SK-N-SH treated with all-trans-retinoic acid at 6 μM for 48 hours (cell line): ENCODE data around the gene OR2L3.

ENCODE experiments used
- ATAC-seq: fragments of 200-7000 bp; cut with Tn5 transposase; 3 replicates; pipeline ENCODE4 v1.9.1; 2020; ENCODE audit warnings: mild to moderate bottlenecking, moderate library complexity
- ARNTL ChIP-seq: fragments of 450-650 bp; formaldehyde crosslinking; IDR thresholded peaks from 2 replicates; pipeline ENCODE4 v1.5.0; 2020; ENCODE audit warnings: low read depth, mild to moderate bottlenecking, moderate library complexity, borderline replicate concordance
- BACH2 ChIP-seq: fragments of 250-450 bp; sonication (Bioruptor Pico); IDR thresholded peaks from 2 replicates; pipeline ENCODE4 v1.9.0; 2021; ENCODE audit warnings: mild to moderate bottlenecking, borderline replicate concordance
- ESRRG ChIP-seq: fragments of 250-450 bp; sonication (Bioruptor Pico); IDR thresholded peaks from 2 replicates; pipeline ENCODE4 v1.6.1; 2021; ENCODE audit warnings: mild to moderate bottlenecking
- GLIS3 ChIP-seq: fragments of 250-450 bp; sonication (Bioruptor Pico); IDR thresholded peaks from 2 replicates; pipeline ENCODE4 v1.5.0; 2020; ENCODE audit warnings: mild to moderate bottlenecking, moderate library complexity
- ISL1 ChIP-seq: fragments of 250-450 bp; sonication (Bioruptor Pico); IDR thresholded peaks from 2 replicates; pipeline ENCODE4 v2.1.2; 2022; ENCODE audit warnings: mild to moderate bottlenecking, moderate library complexity
- OSR1 ChIP-seq: fragments of 250-450 bp; sonication (Bioruptor Pico); IDR thresholded peaks from 2 replicates; pipeline ENCODE4 v1.8.0; 2022; ENCODE audit warnings: moderate library complexity, mild to moderate bottlenecking, inconsistent platforms
- RARB ChIP-seq: fragments of 250-450 bp; sonication (Bioruptor Pico); IDR thresholded peaks from 2 replicates; pipeline ENCODE4 v1.8.0; 2021; ENCODE audit warnings: mild to moderate bottlenecking, moderate library complexity
- SNAI2 ChIP-seq: fragments of 250-450 bp; sonication (Bioruptor Pico); IDR thresholded peaks from 2 replicates; pipeline ENCODE4 v1.5.0; 2020; ENCODE audit warnings: mild to moderate bottlenecking, moderate library complexity
- TCF4 ChIP-seq: fragments of 250-450 bp; sonication (Bioruptor Pico); IDR thresholded peaks from 2 replicates; pipeline ENCODE4 v1.8.0; 2021; ENCODE audit warnings: mild to moderate bottlenecking, moderate library complexity, borderline replicate concordance
- TOX ChIP-seq: fragments of 250-450 bp; sonication (Bioruptor Pico); IDR thresholded peaks from 2 replicates; pipeline ENCODE4 v1.8.0; 2021; ENCODE audit warnings: mild to moderate bottlenecking, moderate library complexity, borderline replicate concordance
- ZC3H10 ChIP-seq: fragments of 250-450 bp; sonication (Bioruptor Pico); IDR thresholded peaks from 2 replicates; pipeline ENCODE4 v1.5.1; 2021; ENCODE audit warnings: mild to moderate bottlenecking, moderate library complexity
- ZFP3 ChIP-seq: fragments of 250-450 bp; sonication (Bioruptor Pico); IDR thresholded peaks from 2 replicates; pipeline ENCODE4 v1.5.0; 2020; ENCODE audit warnings: mild to moderate bottlenecking, moderate library complexity
- ZFP30 ChIP-seq: fragments of 450-650 bp; formaldehyde crosslinking; IDR thresholded peaks from 2 replicates; pipeline ENCODE4 v1.5.0; 2022; ENCODE audit warnings: mild to moderate bottlenecking, moderate library complexity
- ZNF70 ChIP-seq: fragments of 450-650 bp; formaldehyde crosslinking; IDR thresholded peaks from 2 replicates; pipeline ENCODE4 v1.5.0; 2020; ENCODE audit warnings: mild to moderate bottlenecking, moderate library complexity
- ZNF8 ChIP-seq: fragments of 450-650 bp; formaldehyde crosslinking; IDR thresholded peaks from 2 replicates; pipeline ENCODE4 v1.5.0; 2020; ENCODE audit warnings: mild to moderate bottlenecking, moderate library complexity
- TF ChIP-seq, protein P1 (sequence below): fragments of 250-450 bp; sonication (Bioruptor Pico); IDR thresholded peaks from 2 replicates; pipeline ENCODE4 v1.5.1; 2020; ENCODE audit warnings: low read depth, mild to moderate bottlenecking, moderate library complexity
- TF ChIP-seq, protein P2 (sequence below): fragments of 250-450 bp; sonication (Bioruptor Pico); IDR thresholded peaks from 2 replicates; pipeline ENCODE4 v1.5.0; 2020; ENCODE audit warnings: mild to moderate bottlenecking, moderate library complexity
- TF ChIP-seq, protein P3 (sequence below): fragments of 250-450 bp; sonication (Bioruptor Pico); IDR thresholded peaks from 2 replicates; pipeline ENCODE4 v1.8.0; 2021; ENCODE audit warnings: low read depth, mild to moderate bottlenecking, moderate library complexity, borderline replicate concordance
- TF ChIP-seq, protein P4 (sequence below): fragments of 250-450 bp; sonication (Bioruptor Pico); IDR thresholded peaks from 2 replicates; pipeline ENCODE4 v1.5.1; 2021; ENCODE audit warnings: mild to moderate bottlenecking, moderate library complexity

Gene OR2L3, protein sequence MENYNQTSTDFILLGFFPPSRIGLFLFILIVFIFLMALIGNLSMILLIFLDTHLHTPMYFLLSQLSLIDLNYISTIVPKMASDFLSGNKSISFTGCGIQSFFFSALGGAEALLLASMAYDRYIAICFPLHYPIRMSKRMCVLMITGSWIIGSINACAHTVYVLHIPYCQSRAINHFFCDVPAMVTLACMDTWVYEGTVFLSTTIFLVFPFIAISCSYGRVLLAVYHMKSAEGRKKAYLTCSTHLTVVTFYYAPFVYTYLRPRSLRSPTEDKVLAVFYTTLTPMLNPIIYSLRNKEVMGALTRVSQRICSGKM

DNA sequence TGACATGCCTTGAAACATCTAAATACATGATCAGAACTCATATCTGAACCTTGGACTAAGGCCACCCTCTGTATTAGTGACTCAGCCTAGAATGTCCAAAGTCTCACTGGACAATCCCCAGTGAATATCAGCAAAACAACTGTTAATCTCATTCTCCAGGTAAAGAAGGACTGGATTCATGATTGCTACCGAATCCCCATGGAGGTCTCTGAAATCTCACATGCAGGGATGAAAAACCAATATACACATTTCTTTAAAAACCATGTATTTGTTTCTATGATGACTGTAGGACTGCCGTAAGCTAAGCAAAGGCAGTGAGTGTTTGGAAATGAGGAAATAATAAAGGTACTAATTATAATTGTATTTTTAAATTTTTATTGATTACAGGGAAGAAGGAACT, at the start of gene OR2L3:
Gene OR2L3, plus strand, starts transcription at position 301 of the 400 bp plus-strand sequence. CDS start 13,846 bp downstream, outside the sequence.
- TF ChIP-seq RARB: no peak
- no peak for TF ChIP-seq ZC3H10 (CRISPR knock-in tag)
- TF ChIP-seq ZFP3 (CRISPR knock-in tag): no peak
- no peak for TF ChIP-seq ZFP30
- TF ChIP-seq TOX (CRISPR knock-in tag): no peak
- TF ChIP-seq, protein P1, sequence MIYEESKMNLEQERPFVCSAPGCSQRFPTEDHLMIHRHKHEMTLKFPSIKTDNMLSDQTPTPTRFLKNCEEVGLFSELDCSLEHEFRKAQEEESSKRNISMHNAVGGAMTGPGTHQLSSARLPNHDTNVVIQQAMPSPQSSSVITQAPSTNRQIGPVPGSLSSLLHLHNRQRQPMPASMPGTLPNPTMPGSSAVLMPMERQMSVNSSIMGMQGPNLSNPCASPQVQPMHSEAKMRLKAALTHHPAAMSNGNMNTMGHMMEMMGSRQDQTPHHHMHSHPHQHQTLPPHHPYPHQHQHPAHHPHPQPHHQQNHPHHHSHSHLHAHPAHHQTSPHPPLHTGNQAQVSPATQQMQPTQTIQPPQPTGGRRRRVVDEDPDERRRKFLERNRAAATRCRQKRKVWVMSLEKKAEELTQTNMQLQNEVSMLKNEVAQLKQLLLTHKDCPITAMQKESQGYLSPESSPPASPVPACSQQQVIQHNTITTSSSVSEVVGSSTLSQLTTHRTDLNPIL (CRISPR knock-in tag): no peak
- TF ChIP-seq TCF4 (CRISPR knock-in tag): no peak
- TF ChIP-seq BACH2 (CRISPR knock-in tag): no peak
- no peak for TF ChIP-seq ARNTL (CRISPR knock-in tag)
- no peak for TF ChIP-seq OSR1 (CRISPR knock-in tag)
- TF ChIP-seq SNAI2 (CRISPR knock-in tag): no peak
- TF ChIP-seq, protein P2, sequence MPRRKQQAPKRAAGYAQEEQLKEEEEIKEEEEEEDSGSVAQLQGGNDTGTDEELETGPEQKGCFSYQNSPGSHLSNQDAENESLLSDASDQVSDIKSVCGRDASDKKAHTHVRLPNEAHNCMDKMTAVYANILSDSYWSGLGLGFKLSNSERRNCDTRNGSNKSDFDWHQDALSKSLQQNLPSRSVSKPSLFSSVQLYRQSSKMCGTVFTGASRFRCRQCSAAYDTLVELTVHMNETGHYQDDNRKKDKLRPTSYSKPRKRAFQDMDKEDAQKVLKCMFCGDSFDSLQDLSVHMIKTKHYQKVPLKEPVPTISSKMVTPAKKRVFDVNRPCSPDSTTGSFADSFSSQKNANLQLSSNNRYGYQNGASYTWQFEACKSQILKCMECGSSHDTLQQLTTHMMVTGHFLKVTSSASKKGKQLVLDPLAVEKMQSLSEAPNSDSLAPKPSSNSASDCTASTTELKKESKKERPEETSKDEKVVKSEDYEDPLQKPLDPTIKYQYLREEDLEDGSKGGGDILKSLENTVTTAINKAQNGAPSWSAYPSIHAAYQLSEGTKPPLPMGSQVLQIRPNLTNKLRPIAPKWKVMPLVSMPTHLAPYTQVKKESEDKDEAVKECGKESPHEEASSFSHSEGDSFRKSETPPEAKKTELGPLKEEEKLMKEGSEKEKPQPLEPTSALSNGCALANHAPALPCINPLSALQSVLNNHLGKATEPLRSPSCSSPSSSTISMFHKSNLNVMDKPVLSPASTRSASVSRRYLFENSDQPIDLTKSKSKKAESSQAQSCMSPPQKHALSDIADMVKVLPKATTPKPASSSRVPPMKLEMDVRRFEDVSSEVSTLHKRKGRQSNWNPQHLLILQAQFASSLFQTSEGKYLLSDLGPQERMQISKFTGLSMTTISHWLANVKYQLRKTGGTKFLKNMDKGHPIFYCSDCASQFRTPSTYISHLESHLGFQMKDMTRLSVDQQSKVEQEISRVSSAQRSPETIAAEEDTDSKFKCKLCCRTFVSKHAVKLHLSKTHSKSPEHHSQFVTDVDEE (CRISPR knock-in tag): no peak
- TF ChIP-seq ISL1 (CRISPR knock-in tag): no peak
- no peak for TF ChIP-seq GLIS3 (CRISPR knock-in tag)
- TF ChIP-seq, protein P3, sequence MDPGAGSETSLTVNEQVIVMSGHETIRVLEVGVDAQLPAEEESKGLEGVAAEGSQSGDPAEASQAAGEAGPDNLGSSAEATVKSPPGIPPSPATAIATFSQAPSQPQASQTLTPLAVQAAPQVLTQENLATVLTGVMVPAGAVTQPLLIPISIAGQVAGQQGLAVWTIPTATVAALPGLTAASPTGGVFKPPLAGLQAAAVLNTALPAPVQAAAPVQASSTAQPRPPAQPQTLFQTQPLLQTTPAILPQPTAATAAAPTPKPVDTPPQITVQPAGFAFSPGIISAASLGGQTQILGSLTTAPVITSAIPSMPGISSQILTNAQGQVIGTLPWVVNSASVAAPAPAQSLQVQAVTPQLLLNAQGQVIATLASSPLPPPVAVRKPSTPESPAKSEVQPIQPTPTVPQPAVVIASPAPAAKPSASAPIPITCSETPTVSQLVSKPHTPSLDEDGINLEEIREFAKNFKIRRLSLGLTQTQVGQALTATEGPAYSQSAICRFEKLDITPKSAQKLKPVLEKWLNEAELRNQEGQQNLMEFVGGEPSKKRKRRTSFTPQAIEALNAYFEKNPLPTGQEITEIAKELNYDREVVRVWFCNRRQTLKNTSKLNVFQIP (CRISPR knock-in tag): no peak
- TF ChIP-seq, protein P4, sequence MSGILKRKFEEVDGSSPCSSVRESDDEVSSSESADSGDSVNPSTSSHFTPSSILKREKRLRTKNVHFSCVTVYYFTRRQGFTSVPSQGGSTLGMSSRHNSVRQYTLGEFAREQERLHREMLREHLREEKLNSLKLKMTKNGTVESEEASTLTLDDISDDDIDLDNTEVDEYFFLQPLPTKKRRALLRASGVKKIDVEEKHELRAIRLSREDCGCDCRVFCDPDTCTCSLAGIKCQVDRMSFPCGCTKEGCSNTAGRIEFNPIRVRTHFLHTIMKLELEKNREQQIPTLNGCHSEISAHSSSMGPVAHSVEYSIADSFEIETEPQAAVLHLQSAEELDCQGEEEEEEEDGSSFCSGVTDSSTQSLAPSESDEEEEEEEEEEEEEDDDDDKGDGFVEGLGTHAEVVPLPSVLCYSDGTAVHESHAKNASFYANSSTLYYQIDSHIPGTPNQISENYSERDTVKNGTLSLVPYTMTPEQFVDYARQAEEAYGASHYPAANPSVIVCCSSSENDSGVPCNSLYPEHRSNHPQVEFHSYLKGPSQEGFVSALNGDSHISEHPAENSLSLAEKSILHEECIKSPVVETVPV (CRISPR knock-in tag): no peak
- no peak for ATAC-seq

DNA sequence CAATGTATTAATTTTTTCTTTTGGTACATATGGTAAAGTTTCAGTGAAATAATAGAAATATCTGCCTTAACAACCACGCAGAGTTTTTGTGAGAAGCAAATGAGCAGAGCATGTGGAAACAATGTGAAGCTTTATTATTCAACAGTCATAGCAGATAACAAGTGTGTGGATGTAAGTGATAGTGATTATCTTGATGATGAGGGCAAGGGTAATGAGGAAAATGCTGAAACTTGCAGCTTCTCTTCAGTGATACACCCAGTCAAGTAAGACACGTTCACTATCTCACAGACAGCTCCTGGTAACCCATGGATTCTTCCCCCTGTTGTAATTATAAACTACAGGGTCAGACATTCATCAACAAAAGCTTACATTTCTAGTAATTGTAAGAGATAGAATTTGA, 47.8 kb upstream of the OR2L3 start:
- TF ChIP-seq RARB: no peak
- TF ChIP-seq TOX (CRISPR knock-in tag): no peak
- TF ChIP-seq OSR1 (CRISPR knock-in tag): no peak
- ATAC-seq: no peak

DNA sequence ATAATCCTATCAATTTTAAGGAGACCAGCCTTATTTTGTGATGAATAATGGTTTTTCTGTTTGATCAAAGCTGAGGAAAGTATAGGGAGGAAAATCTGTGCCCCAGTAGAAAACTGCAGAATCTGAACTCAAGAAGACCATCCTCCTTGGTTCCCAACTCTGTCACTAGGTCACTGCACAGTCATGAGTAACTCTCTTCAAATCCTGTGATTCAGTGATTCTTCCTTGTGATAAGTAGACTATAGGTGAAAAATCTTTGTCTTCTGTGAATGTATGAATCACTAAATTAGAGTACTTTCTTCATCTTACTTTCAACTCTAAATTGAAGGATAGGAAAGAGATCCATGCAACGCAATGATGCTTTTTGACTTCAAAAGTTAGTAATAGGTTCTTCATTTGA, 46.5 kb upstream of the OR2L3 start:
- no peak for ATAC-seq
- TF ChIP-seq ZNF70 (CRISPR knock-in tag) (no peak), SNAI2 (CRISPR knock-in tag) (no peak), TCF4 (CRISPR knock-in tag) (no peak), ZNF8 (CRISPR knock-in tag) (no peak), ESRRG (CRISPR knock-in tag) (no peak), ZFP30 (no peak), ISL1 (CRISPR knock-in tag) (no peak)
- TF ChIP-seq, protein P3 (CRISPR knock-in tag): no peak

DNA sequence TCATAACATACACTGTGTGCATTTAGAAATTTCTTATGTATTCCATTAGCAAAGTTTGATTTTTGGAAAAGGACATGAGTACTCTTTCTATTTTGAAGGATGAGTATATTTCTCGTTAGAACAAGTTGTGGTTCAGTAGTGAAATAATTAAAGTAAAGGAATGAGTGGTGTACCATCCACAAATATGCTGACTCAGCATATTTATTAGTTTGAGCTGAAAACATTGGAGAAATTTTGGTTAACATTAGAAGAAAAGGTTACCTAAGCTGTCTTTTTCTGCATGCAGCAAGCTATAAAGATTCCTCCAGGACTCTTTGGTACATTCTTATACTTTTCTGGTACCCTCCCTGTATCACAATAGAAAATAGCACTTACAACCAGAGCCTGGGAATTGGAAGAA, 38.9 kb upstream of the OR2L3 start:
- no peak for ATAC-seq
- TF ChIP-seq TOX (CRISPR knock-in tag) (no peak), BACH2 (CRISPR knock-in tag) (peak; percentile 51; the same call in 1 of the 2 replicates), ARNTL (CRISPR knock-in tag) (no peak), RARB (no peak), ZNF70 (CRISPR knock-in tag) (no peak)
- TF ChIP-seq, protein P2 (CRISPR knock-in tag): no peak
- TF ChIP-seq, protein P1 (CRISPR knock-in tag): no peak
